ENCODE results near the gene CREB3. TPM values are rescaled to one million over a fixed set of nuclear protein-coding genes. Genes with fewer than 3 reads are reported as not detected.

CREB3 gene
- total and polyA plus RNA-seq, 12 donors = 16.2 to 39.1 (median 21.4) TPM

DNA sequence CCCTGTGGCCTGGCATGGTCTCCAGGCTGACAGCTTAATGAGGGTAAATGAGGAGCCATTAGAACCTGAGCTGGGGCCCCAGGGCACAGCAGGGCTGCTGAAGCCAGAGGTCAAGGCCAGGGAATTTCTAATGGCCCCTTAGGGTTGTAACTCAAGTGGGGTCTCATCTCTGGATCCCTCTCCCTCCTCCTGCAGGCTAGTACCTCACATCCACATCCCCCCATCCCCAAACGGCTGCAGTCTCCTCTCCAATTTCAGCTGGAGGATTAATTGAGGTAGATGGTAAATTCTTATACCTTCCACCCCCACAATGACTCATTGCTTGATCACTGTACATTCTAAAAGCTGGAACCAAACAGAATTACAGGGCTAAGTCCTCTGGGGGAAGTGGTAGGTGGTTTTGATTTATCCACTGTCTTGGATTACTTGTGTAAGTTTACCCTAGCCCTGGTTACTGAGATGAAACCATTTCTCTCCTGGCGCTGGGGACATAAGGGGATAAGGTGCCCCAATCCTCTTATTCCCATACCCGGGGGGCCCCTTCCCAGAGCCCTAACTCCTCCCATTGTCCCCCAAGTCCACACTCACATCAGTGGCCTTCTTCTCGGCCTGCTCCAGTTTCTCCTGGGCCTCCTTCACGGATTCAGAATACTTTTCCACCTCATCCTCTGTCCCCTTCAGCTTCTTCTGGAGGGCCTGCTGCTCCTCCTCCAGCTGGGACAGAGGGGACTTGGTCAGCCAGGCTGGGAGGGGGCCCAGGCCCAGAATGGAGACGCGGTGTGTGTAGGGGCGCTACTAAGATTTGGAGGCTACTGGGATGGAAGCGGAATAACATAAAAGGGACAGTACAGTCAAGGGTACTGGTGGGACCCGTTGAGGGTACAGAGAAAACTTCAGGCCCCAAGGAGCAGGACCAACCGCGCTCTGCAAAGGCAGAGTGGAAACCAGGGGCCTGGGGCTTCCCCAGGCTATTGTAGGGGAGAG, 43.6 kb upstream of the CREB3 start:
- DNase-seq (no peak), ATAC-seq (peak in 1 of 8 donors; percentile 2)
- 46 to 49% methylated on average over 12 of the region's 12 CpGs for WGBS, 2 donors
- peak overlapping the region; percentile 45 to 86 (median 71) for H3K4me3 ChIP-seq
- TF ChIP-seq, protein P1, sequence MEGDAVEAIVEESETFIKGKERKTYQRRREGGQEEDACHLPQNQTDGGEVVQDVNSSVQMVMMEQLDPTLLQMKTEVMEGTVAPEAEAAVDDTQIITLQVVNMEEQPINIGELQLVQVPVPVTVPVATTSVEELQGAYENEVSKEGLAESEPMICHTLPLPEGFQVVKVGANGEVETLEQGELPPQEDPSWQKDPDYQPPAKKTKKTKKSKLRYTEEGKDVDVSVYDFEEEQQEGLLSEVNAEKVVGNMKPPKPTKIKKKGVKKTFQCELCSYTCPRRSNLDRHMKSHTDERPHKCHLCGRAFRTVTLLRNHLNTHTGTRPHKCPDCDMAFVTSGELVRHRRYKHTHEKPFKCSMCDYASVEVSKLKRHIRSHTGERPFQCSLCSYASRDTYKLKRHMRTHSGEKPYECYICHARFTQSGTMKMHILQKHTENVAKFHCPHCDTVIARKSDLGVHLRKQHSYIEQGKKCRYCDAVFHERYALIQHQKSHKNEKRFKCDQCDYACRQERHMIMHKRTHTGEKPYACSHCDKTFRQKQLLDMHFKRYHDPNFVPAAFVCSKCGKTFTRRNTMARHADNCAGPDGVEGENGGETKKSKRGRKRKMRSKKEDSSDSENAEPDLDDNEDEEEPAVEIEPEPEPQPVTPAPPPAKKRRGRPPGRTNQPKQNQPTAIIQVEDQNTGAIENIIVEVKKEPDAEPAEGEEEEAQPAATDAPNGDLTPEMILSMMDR (IDR thresholded peaks at IDR 0.05) = no peak
- H3K27ac ChIP-seq = peak overlapping the region; percentile 72 to 100 (median 94)
- H3K36me3 ChIP-seq = peaks cover 0 to 30% (median 18%) of the 10 kb centered on the region in 9 donors
- no peaks in the 10 kb centered on the region for H3K9me3 ChIP-seq
- peaks cover 9 to 67% (median 48%) of the 10 kb centered on the region in 9 donors for H3K4me1 ChIP-seq
- peaks cover 0 to 8% (median 0%) of the 10 kb centered on the region in 7 donors for H3K27me3 ChIP-seq
- intact Hi-C loops (cut with DNase I) = loop anchor here in 2 of 10 donors (2.0 kb wide), 1 partner anchor 30 kb away; the partner anchor contains the start of genes CCDC107 (in 2 of the 2) and RMRP (in 2 of the 2)

DNA sequence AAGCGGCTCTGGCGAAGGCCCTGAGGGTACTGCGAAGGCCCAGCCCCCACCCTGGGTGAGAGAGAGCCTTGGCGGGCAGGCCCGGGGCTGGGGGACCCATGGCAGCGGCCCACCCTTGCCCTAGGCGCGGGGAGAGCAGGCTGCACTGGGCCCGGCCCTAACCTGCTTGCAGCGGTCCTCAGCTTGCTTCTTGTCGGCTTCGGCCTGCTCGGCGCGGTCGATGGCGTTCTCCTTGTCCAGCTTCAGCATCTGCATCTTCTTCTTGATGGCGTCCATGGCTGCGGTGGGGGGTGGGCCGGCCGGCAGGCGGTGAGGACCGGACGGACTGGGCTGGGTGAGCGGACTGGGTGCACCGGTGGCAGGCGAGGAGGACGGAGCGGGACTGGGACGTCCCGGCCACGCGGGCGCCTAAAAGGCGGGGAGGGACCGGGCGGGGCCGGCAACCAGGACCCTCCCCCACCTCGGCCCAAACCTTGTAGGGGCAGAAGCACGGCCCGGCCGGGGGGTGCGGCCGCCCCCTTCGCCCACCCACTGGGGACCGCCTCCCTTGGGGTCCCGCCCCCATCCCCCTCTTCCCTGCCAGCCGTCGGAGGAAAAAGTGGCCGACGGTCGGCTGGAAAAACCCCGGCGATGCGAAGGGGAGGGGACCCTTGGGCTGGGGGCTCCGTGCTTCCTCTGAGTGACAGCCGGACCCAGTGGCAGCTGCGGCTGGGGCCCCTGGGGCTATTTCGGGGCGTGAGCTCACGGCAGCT, 42.7 kb upstream of the CREB3 start, which contains the start of gene TPM2:
Gene TPM2, minus strand, starts transcription at position 384 of the 752 bp plus-strand sequence. Its CDS starts 108 bp downstream, at position 276.
- Histone ChIP-seq H3K27ac (peak within 1 kb of the TSS; percentile 72 to 100 (median 94)), H3K4me1 (peaks cover 9 to 58% (median 48%) of the 10 kb centered on the region in 9 donors), H3K36me3 (peaks cover 0 to 21% (median 10%) of the 10 kb centered on the region in 9 donors), H3K9me3 (no peaks in the 10 kb centered on the region), H3K27me3 (peaks cover 0 to 8% (median 0%) of the 10 kb centered on the region in 7 donors), H3K4me3 (peak within 1 kb of the TSS; percentile 45 to 86 (median 71))
- ATAC-seq (peak; percentile 63 to 79 (median 76)), DNase-seq (peak; percentile 78 to 84)
- WGBS, 2 donors = 8 to 12% methylated on average over 60 to 61 of the region's 61 CpGs
- intact Hi-C loops (cut with DNase I) = loop anchor here in 5 of 10 donors (2.0 to 5.0 kb wide), 4 partner anchors 31 to 43 kb away; partner anchors contain the start of genes CCDC107 (in 3 of the 5), RMRP (in 3 of the 5), CREB3 (in 2 of the 5) and TLN1 (in 2 of the 5)
- TF ChIP-seq, protein P1 (IDR thresholded peaks at IDR 0.05) = no peak

DNA sequence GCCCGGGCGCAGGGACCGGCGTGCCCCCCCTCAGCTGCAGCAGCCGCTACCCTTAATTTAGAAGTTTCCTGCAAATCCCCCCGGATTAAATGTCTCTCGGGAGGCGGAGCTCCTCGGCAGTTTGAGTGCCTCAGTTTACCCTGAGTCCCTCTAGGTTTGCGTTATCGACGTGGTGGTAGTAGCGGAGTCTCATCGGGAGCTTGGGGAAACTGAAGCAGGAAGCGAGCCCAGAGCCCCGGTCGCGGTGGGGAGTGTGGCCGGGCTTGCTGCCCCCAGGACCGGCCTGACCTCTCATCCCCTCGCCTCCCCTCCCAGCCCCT, 42.2 kb upstream of the CREB3 start:
- TF ChIP-seq, protein P1 (IDR thresholded peaks at IDR 0.05) = no peak
- DNase-seq (no peak), ATAC-seq (no peak)
- H3K36me3 ChIP-seq = peaks cover 0 to 16% (median 5%) of the 10 kb centered on the region in 9 donors
- H3K27ac ChIP-seq = peak overlapping the region; percentile 72 to 100 (median 94)
- intact Hi-C loops (cut with DNase I) = loop anchor here in 5 of 10 donors (2.0 to 5.0 kb wide), 3 partner anchors 33 to 43 kb away; partner anchors contain the start of genes CREB3 (in 2 of the 5), TLN1 (in 2 of the 5), CCDC107 (in 1 of the 5) and RMRP (in 1 of the 5)
- no peaks in the 10 kb centered on the region for H3K9me3 ChIP-seq
- H3K27me3 ChIP-seq = peaks cover 0 to 8% (median 0%) of the 10 kb centered on the region in 7 donors
- H3K4me3 ChIP-seq = peak overlapping the region; percentile 33 to 86 (median 71)
- H3K4me1 ChIP-seq = peaks cover 4 to 53% (median 48%) of the 10 kb centered on the region in 9 donors
- WGBS, 2 donors = 0 to 1% methylated on average over 21 of the region's 21 CpGs
